KOPT-K1 (cell line): ENCODE results near the gene CMSS1.

Experiments used
- H3K27ac ChIP-seq: fragments of 200-600 bp; sonication (generic); 2 replicates; pipeline ENCODE4 v1.5.1; 2016; ENCODE audit warnings: antibody characterized with exemption, mild to moderate bottlenecking, low read depth, low read length; ENCODE audit not compliant: poor library complexity, severe bottlenecking
- H3K36me3 ChIP-seq: fragments of 200-600 bp; sonication (generic); 2 replicates; pipeline ENCODE4 v1.5.1; 2017; ENCODE audit warnings: antibody characterized with exemption, mild to moderate bottlenecking, low read length, moderate library complexity; ENCODE audit not compliant: insufficient read depth
- H3K9me3 ChIP-seq: fragments of 200-600 bp; sonication (generic); 2 replicates; pipeline ENCODE4 v1.5.1; 2017; ENCODE audit warnings: antibody characterized with exemption, low read length, mild to moderate bottlenecking; ENCODE audit not compliant: insufficient read depth, poor library complexity, severe bottlenecking

CMSS1 gene

DNA sequence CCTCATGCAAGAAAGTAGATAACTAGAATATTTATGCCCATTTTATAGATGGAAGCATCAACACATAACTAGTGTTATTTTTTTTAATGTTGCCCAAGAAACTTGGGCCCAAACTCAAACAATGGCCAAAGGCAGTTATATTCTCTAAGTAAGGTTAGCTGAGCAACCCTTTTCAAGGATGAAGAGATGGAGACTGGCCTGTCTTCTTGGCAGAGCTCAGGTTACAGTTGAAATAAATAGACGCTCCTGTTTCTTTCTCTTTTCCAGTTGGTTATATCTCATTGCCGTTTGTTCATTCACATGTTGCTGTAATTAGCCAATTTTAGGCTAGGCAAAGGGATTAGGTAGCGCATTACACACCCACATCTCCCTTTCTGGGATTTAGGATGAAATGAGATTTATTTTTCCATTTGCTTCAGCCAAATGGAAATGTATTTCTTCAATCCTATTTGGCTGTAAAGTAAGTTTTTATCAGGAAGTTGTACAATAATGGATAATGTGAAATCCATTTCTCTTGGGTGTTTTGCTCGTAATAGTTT, 93.2 kb downstream of the CMSS1 start:
- no peaks in the 10 kb centered on the region for H3K36me3 ChIP-seq
- H3K9me3 ChIP-seq: no peaks in the 10 kb centered on the region
- H3K27ac ChIP-seq: no peak overlapping the region

DNA sequence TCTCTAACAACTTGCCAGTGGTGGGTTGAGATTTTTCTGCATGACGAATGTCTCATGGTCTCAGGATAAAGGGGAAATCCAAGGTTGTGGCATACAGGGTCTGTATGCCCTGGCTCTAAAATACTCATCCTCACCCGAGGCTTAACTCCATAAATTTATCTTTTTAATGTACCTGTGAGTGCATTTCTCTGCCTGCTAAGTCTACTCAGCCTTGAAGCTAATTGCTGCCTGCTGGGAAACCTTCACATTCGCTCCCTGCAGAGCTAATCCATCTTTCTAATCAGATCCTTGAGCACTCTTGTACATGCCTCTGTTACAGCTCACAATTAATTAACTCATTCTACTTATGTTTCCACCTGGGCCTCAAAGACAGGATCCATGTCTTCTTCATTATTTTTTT, 93.8 kb downstream of the CMSS1 start:
- Histone ChIP-seq H3K27ac (no peak overlapping the region), H3K36me3 (no peaks in the 10 kb centered on the region), H3K9me3 (no peaks in the 10 kb centered on the region)

DNA sequence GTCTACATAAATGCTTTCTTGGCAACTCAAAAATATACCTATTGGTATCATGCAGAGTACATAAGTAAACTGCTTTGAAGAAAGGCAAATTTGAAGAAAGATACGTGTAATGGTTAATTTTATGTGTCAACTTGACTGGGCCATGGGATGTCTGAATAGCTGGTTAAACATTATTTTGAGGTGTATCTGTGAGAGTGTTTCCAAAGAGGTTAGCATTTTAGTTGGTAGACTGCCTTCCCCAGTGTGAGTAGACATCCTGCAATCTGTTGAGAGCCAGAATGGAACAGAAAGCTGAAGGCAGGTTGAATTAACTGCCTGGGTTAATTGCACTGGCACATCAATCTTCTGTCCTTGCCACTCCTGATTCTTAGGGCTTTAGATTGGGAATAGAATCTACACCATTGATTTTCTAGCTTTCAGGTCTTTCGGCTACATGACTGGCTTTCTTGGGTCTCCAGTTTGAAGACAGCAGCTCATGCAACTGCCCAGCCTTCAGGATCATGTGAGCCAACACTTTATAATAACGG, 98.3 kb downstream of the CMSS1 start:
- H3K36me3 ChIP-seq: no peaks in the 10 kb centered on the region
- no peaks in the 10 kb centered on the region for H3K9me3 ChIP-seq
- no peak overlapping the region for H3K27ac ChIP-seq

DNA sequence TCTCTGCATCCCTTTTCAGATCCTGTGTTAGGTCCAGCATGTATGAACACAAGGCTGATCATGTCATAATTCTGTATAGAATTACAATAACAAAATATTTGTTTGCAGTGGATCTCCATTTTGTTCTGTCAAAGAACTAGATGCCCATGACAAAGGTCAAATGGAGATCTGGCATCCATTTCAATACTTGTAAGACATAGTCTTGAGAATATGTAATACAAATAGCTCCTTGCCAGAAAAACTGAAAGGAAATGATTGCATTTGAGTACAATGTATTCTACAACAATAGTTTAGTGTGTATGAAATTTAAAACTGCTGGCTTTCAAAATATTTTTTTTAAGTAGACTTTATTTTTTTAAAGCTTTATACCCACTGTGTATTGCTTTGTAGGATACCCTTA, 101.1 kb downstream of the CMSS1 start:
- Histone ChIP-seq H3K27ac (no peak overlapping the region), H3K9me3 (no peaks in the 10 kb centered on the region), H3K36me3 (no peaks in the 10 kb centered on the region)

DNA sequence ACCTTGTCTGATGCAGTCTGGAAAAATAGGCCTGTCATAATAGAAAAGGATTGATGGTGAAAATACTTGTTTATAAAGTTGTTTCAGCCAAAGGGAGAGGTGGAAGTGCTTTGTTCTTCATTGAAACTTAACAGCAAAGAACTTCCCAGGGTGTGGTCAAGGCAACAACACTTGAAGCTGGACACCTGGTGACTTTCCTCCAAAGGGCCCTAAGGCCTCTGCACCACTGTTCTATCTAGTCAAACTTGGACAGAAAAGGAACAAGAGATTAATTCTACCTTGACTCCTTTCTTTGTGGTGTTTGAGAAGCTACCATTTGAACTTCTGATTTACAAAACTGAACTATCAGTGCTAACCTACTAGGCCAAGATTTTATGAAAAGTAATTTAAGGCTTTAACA, 102.0 kb downstream of the CMSS1 start:
- Histone ChIP-seq H3K36me3 (no peaks in the 10 kb centered on the region), H3K9me3 (no peaks in the 10 kb centered on the region), H3K27ac (no peak overlapping the region)

DNA sequence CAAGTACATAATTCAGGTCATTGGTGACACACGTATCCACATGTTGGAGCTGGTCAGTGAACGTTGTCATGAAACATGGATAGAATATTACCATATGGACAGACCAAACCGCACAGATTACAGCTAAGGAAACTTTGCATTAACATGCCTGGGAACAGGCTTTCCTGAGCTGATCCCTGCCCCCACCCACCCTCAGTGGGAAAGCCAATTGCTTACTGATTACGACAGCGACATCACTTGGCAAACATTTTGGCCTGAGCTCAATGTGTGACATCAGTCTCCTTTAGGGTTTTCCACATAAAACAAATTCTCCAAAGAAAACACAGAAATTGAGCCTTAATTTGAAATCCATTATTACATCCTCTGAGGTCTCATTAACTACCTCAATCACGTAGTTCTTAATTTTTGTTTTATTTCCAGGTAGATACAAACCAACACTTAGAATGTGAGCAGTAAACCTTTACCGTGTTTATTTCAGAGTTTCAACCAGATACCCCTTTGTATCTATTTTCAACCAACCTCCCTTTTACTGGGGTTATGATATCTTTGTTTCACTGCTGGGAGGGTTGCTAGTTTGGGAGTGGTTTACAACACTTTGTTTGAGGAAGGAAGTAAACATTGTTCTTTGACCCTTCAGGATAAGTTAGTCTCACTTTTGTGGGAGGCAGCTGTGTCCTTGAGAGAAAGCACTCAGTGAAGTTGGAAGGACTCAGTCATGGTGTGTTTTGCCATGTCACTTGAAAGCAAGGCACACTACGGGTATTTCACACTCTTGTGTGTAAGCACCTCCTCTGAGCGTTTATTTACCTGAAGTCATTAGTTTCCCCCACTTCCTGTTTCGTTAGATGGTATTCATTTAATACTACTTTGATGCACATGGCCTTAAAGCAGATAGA, 103.1 kb downstream of the CMSS1 start:
- H3K27ac ChIP-seq: no peak overlapping the region
- H3K9me3 ChIP-seq: no peaks in the 10 kb centered on the region
- no peaks in the 10 kb centered on the region for H3K36me3 ChIP-seq

DNA sequence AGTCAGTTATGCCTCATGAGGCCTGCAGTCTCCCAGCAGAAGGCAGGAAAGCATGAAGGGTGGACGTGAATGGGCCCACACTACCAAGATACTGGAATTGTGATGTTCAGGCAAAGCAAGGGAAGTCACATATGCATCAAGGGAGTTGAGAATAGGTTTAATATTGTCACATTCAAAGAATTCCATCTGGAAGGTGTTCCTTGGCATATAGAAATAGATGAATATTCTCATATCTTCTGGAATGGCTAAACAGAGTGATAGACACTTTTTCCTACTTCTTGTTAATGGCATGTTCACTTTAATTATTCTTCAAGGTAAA, 103.7 kb downstream of the CMSS1 start:
- no peaks in the 10 kb centered on the region for H3K36me3 ChIP-seq
- H3K27ac ChIP-seq: no peak overlapping the region
- no peaks in the 10 kb centered on the region for H3K9me3 ChIP-seq

DNA sequence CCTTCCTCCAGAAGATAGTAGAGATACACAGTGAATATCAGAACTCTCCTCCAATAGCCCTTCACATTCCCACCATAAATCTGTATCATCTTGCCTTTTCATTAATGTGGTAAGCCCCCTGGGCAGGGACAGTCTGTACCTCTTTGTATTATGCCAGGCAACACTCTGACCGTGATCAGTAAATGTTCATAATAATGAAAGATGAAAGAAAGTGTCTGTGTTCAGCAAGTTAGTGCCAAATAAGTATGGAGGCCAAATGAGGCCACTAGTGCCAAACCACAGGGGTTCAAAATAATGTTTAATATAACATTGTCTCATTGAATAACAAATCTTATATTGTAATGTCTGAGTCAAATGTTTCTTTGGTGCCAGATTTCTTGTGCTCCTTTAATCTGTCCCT, 104.3 kb downstream of the CMSS1 start:
- no peaks in the 10 kb centered on the region for H3K9me3 ChIP-seq
- H3K27ac ChIP-seq: no peak overlapping the region
- H3K36me3 ChIP-seq: no peaks in the 10 kb centered on the region

DNA sequence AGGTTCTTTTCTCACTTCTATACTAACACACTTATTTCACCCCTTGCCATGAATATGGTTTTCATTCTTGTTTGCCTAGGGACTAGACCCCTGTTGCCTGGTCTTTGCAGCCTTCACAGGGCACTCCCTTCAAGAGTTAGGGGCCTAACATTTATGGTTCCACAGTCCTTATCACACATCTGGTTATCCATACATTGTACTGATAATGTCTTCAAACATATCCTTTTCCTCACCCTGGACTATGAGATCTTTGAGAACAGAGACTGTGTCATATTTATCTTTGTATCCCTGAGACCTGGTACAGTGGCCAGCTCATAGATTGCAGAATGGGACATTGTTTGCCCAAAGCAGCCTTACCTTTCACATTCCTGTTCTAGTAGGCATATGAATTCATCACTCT, 106.2 kb downstream of the CMSS1 start:
- no peaks in the 10 kb centered on the region for H3K9me3 ChIP-seq
- H3K27ac ChIP-seq: no peak overlapping the region
- H3K36me3 ChIP-seq: no peaks in the 10 kb centered on the region

DNA sequence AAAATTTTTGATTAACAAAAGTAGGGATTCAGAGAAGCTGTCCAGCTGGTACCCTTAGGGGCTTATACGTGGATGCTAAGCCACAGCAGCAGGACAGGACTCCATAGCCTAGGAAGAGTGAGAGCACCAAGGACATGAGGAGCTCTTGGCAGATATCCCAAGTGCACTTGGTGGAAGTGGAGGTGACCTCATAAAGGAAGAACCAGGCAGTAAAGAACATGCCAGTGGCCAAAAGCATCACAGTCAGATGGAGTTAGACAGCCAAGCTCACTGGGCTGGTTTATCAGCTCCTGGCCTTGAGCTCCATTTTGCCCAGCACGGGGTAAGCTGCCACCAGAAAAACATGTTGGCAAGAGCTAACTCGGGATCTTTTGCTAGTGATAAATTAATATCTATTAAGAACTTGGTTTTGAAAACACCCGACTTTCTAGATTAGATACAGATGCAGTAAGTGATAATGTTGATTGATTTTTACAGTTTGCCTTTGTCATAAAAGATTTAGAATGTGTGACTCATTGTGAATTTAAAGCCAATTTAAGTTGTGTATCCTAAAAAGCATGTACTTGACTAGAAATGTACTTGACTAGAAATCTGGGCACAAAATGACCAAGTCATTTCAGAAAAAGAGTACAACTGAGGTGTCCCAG, 108.0 kb downstream of the CMSS1 start:
- no peaks in the 10 kb centered on the region for H3K36me3 ChIP-seq
- no peaks in the 10 kb centered on the region for H3K9me3 ChIP-seq
- H3K27ac ChIP-seq: no peak overlapping the region

DNA sequence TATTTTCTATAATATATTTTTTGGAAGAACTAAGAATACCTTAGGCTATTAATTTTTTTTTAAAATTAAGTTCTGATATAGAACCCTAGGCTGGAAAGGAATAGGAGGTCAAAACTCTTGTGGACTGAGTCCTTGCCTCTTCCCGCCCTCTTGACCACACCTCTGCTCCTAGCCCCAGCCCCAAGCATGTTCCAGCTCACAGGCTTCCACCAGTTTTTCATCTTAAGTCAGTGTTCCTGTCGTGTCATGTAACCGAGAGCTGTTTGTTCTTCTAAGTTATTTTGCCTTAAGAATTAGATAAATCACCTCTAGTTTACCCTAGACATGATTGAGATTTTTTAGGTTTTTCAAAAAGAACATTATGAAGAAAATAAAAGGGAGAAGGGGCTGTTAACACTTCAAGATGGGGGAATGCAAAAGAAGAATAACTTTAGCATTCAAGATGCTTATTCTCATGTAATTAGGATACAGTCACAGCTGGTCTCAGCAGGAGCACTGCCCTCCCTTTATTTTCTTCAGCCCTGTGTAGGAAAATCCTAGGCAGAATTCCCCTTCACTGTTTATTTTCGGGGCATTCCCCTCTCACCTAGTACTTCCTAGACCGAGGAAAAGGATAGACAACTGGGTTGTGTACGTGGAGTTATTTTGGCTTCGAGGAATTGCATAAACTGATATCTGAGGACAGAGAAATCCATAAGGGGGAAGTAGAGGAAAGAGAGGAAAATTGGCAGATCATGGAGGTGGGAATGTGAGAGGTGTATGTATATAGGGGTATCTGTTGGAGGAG, 110.2 kb downstream of the CMSS1 start:
- Histone ChIP-seq H3K9me3 (no peaks in the 10 kb centered on the region), H3K27ac (no peak overlapping the region), H3K36me3 (no peaks in the 10 kb centered on the region)

DNA sequence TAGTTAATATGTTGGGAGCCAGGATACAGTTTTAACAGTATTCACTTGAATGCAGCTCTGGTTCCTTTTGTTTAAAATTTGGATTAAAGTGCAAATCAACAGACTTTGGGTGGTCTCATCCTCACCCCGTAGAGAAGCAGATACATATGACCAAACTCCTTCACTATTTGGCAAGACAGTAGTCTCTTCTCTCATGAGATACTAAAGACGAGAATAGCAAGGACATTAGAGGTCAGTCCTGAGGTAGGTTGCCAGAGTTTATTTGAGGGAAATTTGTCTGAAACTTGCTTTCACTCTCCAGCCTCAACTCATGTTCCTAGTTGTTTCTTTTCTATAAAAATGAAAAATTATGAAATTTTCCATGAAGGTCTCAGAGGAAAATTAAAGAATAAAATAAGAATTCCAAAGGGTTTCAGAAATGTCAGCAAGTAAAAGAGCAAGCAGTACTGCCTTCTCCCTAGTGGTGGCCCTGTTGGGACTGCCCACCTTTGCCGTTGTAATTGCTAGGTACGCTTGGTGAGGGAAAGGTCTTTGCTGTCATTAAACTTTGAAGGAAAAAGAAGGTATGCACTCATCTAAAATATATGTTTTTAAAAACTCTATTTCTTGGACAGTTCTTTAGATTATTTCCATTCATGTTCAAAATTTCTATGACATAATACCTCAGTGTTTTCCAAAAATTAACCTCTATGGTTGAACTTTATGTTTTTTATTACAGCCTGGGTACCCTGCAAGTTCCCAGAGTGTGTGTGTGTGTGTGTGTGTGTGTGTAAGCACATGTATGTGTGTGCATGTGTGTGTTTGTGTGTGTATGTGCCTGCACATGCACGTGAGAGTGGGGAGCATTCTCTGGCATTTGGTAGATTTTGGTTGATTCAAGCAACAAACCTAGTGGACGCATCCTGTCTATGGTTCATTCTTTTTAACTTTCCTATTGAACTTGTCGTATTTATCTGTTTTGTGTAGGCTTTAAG, 111.4 kb downstream of the CMSS1 start:
- H3K27ac ChIP-seq: no peak overlapping the region

DNA sequence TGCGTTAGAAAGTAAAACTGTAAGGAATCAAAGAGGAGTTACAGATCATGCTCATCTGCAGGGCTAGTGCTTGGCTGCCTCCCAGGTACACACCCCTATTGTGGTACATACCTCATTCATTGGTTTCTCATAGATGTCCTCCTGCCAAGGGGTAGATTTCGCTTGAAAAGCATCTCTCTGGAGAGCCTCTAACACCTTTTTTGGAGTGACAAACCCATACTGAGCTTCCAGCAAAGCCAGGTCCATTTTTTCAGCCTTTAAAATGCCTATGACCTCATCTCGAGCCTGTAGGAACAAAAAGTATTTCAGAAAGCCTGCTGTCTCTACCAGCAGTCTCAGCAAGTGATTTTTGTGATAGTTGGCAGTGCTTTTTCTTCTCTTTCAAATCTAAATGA, 112.1 kb downstream of the CMSS1 start:
- no peak overlapping the region for H3K27ac ChIP-seq
- no peaks in the 10 kb centered on the region for H3K36me3 ChIP-seq
- H3K9me3 ChIP-seq: no peaks in the 10 kb centered on the region

More for the DNA sequence above, 111.4 kb downstream of the CMSS1 start:
- H3K9me3 ChIP-seq: no peaks in the 10 kb centered on the region
- no peaks in the 10 kb centered on the region for H3K36me3 ChIP-seq

DNA sequence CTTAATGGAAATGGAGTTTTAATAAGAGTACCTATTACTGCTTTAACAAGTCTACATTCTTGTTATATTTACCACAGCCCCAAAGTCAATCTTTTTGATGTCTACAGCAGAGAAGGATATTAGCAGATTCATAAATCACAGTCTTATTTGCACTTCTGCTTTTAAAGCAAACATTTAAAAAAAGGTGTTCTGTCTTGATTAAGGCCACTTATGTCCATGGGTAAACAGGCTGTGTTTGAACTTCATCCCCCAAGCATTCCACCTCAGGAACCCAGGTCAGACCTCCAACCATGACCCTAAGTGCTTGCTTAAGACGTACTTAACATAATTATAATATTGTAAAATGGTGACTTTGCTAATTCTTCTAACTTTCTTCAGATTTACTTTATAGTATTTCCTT, 113.4 kb downstream of the CMSS1 start:
- Histone ChIP-seq H3K9me3 (no peaks in the 10 kb centered on the region), H3K27ac (no peak overlapping the region), H3K36me3 (no peaks in the 10 kb centered on the region)
